HG02840 (cell line): ENCODE data around the gene CADPS.

Experiments used
- ATAC-seq: cut with Tn5 transposase; IDR thresholded peaks from one replicate; pipeline ENCODE4 v1.9.1; 2021; ENCODE audit warnings: mild to moderate bottlenecking, moderate library complexity, moderate number of reproducible peaks; ENCODE audit not compliant: unreplicated experiment, low FRiP score

Gene CADPS

GRCh38 chr3:62700357-62700756 is 174.9 kb downstream of the CADPS start:
- no peak for ATAC-seq

- no peak for ATAC-seq
These were observed 175.5 kb downstream of the CADPS start for GRCh38 chr3:62699728-62700127.

GRCh38 chr3:62696011-62696410 is 179.2 kb downstream of the CADPS start:
- ATAC-seq, result no peak

- no peak for ATAC-seq
These were observed 186.4 kb downstream of the CADPS start for GRCh38 chr3:62688812-62689211.

GRCh38 chr3:62688050-62688449 is 187.2 kb downstream of the CADPS start:
- no peak for ATAC-seq

- no peak for ATAC-seq
These were observed 188.5 kb downstream of the CADPS start for GRCh38 chr3:62686503-62687294.

- no peak for ATAC-seq
These were observed 192.4 kb downstream of the CADPS start for GRCh38 chr3:62682826-62683225.

- no peak for ATAC-seq
These were observed 195.2 kb downstream of the CADPS start for GRCh38 chr3:62679988-62680387.

- no peak for ATAC-seq
These were observed 196.4 kb downstream of the CADPS start for GRCh38 chr3:62678841-62679240.

GRCh38 chr3:62677926-62678325 is 197.3 kb downstream of the CADPS start:
- ATAC-seq, result no peak

- ATAC-seq, result no peak
These were observed 198.4 kb downstream of the CADPS start for GRCh38 chr3:62676689-62677271.

GRCh38 chr3:62675492-62675891 is 199.7 kb downstream of the CADPS start:
- no peak for ATAC-seq

- no peak for ATAC-seq
These were observed 202.3 kb downstream of the CADPS start for GRCh38 chr3:62672988-62673313.

- peak; percentile 83 for ATAC-seq
These were observed 202.8 kb downstream of the CADPS start for GRCh38 chr3:62672270-62672987.

GRCh38 chr3:62670351-62670750 is 204.9 kb downstream of the CADPS start:
- ATAC-seq, result no peak

- no peak for ATAC-seq
These were observed 206.1 kb downstream of the CADPS start for GRCh38 chr3:62669161-62669560.

- ATAC-seq, result no peak
These were observed 207.5 kb downstream of the CADPS start for GRCh38 chr3:62667714-62668113.

- peak; percentile 65 for ATAC-seq
These were observed 209.4 kb downstream of the CADPS start for GRCh38 chr3:62665627-62666437.

- ATAC-seq, result no peak
These were observed 212.5 kb downstream of the CADPS start for GRCh38 chr3:62662677-62663076.

GRCh38 chr3:62659660-62660059 is 215.6 kb downstream of the CADPS start:
- ATAC-seq, result no peak

- ATAC-seq, result no peak
These were observed 219.5 kb downstream of the CADPS start for GRCh38 chr3:62655691-62656063.
